IMR-90 (cell line): ENCODE data around the gene SGK2. TPM values are rescaled to one million over a fixed set of nuclear protein-coding genes. Genes with fewer than 3 reads are reported as not detected.

Experiments used
- ATAC-seq: fragments of 200-7000 bp; cut with Tn5 transposase; 2 replicates; pipeline ENCODE4 v1.9.1; 2020; ENCODE audit warnings: low read depth, mild to moderate bottlenecking, moderate library complexity
- BruUV-seq: library from RNA; stranded (reverse); fragments of 400-500 nt; replicated peaks from 2 replicates; lab custom pipeline; 2021; lab: Mats Ljungman, UMichigan
- CTCF ChIA-PET: fragments of 300-600 bp; formaldehyde crosslinking; extraction: SDS; loops from one replicate; lab custom pipeline; 2021; ENCODE audit warnings: antibody characterized with exemption; lab: Yijun Ruan, JAX
- POLR2A ChIA-PET: fragments of 300-600 bp; sonication (Branson Sonifier 250); formaldehyde crosslinking; loops from one replicate; lab custom pipeline; 2022; ENCODE audit warnings: antibody characterized with exemption; ENCODE audit not compliant: unreplicated experiment; lab: Charles Lee
- DNase-seq: peaks from one replicate; pipeline ENCODE4 v3.0.0; 2013
- H2AFZ ChIP-seq: replicated peaks from 2 replicates; pipeline ENCODE3; 2013; ENCODE audit warnings: low read length, mild to moderate bottlenecking; ENCODE audit not compliant: poor library complexity
- H2AK5ac ChIP-seq: 2 replicates; pipeline ENCODE4 v1.6.1; 2013; ENCODE audit warnings: low read depth, low read length, inconsistent platforms
- H2AK9ac ChIP-seq: replicated peaks from 2 replicates; pipeline ENCODE3; 2013; ENCODE audit warnings: mild to moderate bottlenecking, low read depth, low read length, moderate library complexity; ENCODE audit not compliant: poor library complexity
- H2BK120ac ChIP-seq: 2 replicates; pipeline ENCODE4 v1.6.1; 2013; ENCODE audit warnings: low read depth, low read length, inconsistent platforms
- H2BK15ac ChIP-seq: 3 replicates; pipeline ENCODE4 v1.6.1; 2013; ENCODE audit warnings: low read depth, low read length, inconsistent platforms
- H2BK20ac ChIP-seq: 2 replicates; pipeline ENCODE4 v1.6.1; 2013; ENCODE audit warnings: low read depth, mild to moderate bottlenecking, inconsistent platforms, low read length, moderate library complexity
- H2BK5ac ChIP-seq: 2 replicates; pipeline ENCODE4 v1.6.1; 2013; ENCODE audit warnings: mild to moderate bottlenecking, low read depth, low read length, inconsistent platforms; ENCODE audit not compliant: poor library complexity, severe bottlenecking
- H3K14ac ChIP-seq: replicated peaks from 2 replicates; pipeline ENCODE4 v1.6.1; 2013; ENCODE audit warnings: low read depth, low read length, inconsistent platforms
- H3K18ac ChIP-seq: 2 replicates; pipeline ENCODE4 v1.6.1; 2013; ENCODE audit warnings: low read depth, low read length, control low read depth
- H3K23ac ChIP-seq: 2 replicates; pipeline ENCODE4 v1.6.1; 2013; ENCODE audit warnings: low read depth, low read length, inconsistent platforms
- H3K27ac ChIP-seq: 2 replicates; pipeline ENCODE4 v1.5.1; 2013; ENCODE audit warnings: mild to moderate bottlenecking, control low read depth, low read length; ENCODE audit not compliant: insufficient read depth
- H3K27me3 ChIP-seq: 2 replicates; pipeline ENCODE4 v1.6.1; 2013; ENCODE audit warnings: low read length; ENCODE audit not compliant: control insufficient read depth, insufficient read depth
- H3K36me3 ChIP-seq: 2 replicates; pipeline ENCODE4 v1.6.1; 2013; ENCODE audit warnings: low read length, mixed read lengths; ENCODE audit not compliant: control insufficient read depth, insufficient read depth
- H3K4ac ChIP-seq: 2 replicates; pipeline ENCODE4 v1.6.1; 2013; ENCODE audit warnings: low read depth, low read length, inconsistent platforms
- H3K4me1 ChIP-seq: 2 replicates; pipeline ENCODE4 v1.6.1; 2013; ENCODE audit warnings: low read length, mixed read lengths; ENCODE audit not compliant: control insufficient read depth, insufficient read depth
- H3K4me2 ChIP-seq: 2 replicates; pipeline ENCODE4 v1.6.1; 2013; ENCODE audit warnings: low read depth, mild to moderate bottlenecking, control low read depth, low read length, moderate library complexity
- H3K4me3 ChIP-seq: 2 replicates; pipeline ENCODE4 v1.5.1; 2013; ENCODE audit warnings: low read depth, mild to moderate bottlenecking, control low read depth, low read length, moderate library complexity; ENCODE audit not compliant: insufficient read depth
- H3K56ac ChIP-seq: 2 replicates; pipeline ENCODE4 v1.6.1; 2013; ENCODE audit warnings: low read length, inconsistent platforms; ENCODE audit not compliant: insufficient read depth; ENCODE audit errors: extremely low read depth
- H3K79me1 ChIP-seq, 2 experiments: 2 replicates each; pipeline ENCODE4 v1.6.1; 2013; ENCODE audit warnings: low read length in 2 of 2, inconsistent platforms in 1 of 2, low read depth in 1 of 2
- H3K9ac ChIP-seq: 2 replicates; pipeline ENCODE4 v1.6.1; 2013; ENCODE audit warnings: low read depth, low read length, control low read depth
- H3K9me1 ChIP-seq: 2 replicates; pipeline ENCODE4 v1.6.1; 2013; ENCODE audit warnings: low read length, inconsistent platforms; ENCODE audit not compliant: insufficient read depth
- H3K9me3 ChIP-seq: 2 replicates; pipeline ENCODE4 v1.6.1; 2013; ENCODE audit warnings: low read length; ENCODE audit not compliant: control insufficient read depth, insufficient read depth
- H4K20me1 ChIP-seq: 2 replicates; pipeline ENCODE4 v1.6.1; 2013; ENCODE audit warnings: low read length, inconsistent platforms; ENCODE audit not compliant: insufficient read depth
- H4K5ac ChIP-seq: 2 replicates; pipeline ENCODE4 v1.6.1; 2013; ENCODE audit warnings: mild to moderate bottlenecking, low read depth, low read length, control low read depth
- H4K8ac ChIP-seq, 2 experiments: 2 replicates each; pipeline ENCODE4 v1.6.1; 2013; ENCODE audit warnings: low read depth in 2 of 2, low read length in 2 of 2, control low read depth in 1 of 2, inconsistent platforms in 1 of 2
- H4K91ac ChIP-seq: 2 replicates; pipeline ENCODE4 v1.6.1; 2013; ENCODE audit warnings: low read depth, low read length, inconsistent platforms; ENCODE audit not compliant: insufficient read depth
- BHLHE40 ChIP-seq: fragments of 150-350 bp; IDR thresholded peaks from 2 replicates; pipeline ENCODE4 v1.6.1; 2016; ENCODE audit warnings: mild to moderate bottlenecking, low read depth, low read length
- CTCF ChIP-seq: conservative IDR thresholded peaks from 2 replicates; pipeline ENCODE4 v1.5.1; 2012; ENCODE audit warnings: mild to moderate bottlenecking, low read depth, low read length, improper control_type of control experiment
- ELK1 ChIP-seq: fragments of 150-350 bp; IDR thresholded peaks from 2 replicates; pipeline ENCODE4 v1.6.1; 2016; ENCODE audit warnings: low read depth, mild to moderate bottlenecking, low read length, moderate library complexity, borderline replicate concordance
- MAFK ChIP-seq: IDR thresholded peaks from 2 replicates; pipeline ENCODE4 v1.6.1; 2012; ENCODE audit warnings: low read depth, low read length, improper control_type of control experiment
- MAZ ChIP-seq: IDR thresholded peaks from 2 replicates; pipeline ENCODE4 v1.6.1; 2012; ENCODE audit warnings: low read depth, mild to moderate bottlenecking, low read length, improper control_type of control experiment, moderate library complexity, borderline replicate concordance
- NFE2L2 ChIP-seq: fragments of 150-350 bp; IDR thresholded peaks from 2 replicates; pipeline ENCODE4 v1.6.1; 2016; ENCODE audit warnings: low read depth, mild to moderate bottlenecking, low read length
- RCOR1 ChIP-seq: IDR thresholded peaks from 2 replicates; pipeline ENCODE4 v1.6.1; 2012; ENCODE audit warnings: mild to moderate bottlenecking, low read length, improper control_type of control experiment; ENCODE audit not compliant: insufficient replicate concordance
- RFX5 ChIP-seq: IDR thresholded peaks from 2 replicates; pipeline ENCODE4 v1.8.0; 2012; ENCODE audit warnings: low read depth, mild to moderate bottlenecking, low read length, moderate library complexity
- SMC3 ChIP-seq: fragments of 150-350 bp; IDR thresholded peaks from 2 replicates; pipeline ENCODE4 v1.6.1; 2016; ENCODE audit warnings: low read depth, mild to moderate bottlenecking, antibody characterized with exemption, low read length, moderate library complexity
- USF2 ChIP-seq: fragments of 150-350 bp; IDR thresholded peaks from 2 replicates; pipeline ENCODE4 v1.6.1; 2017; ENCODE audit warnings: mild to moderate bottlenecking, antibody characterized with exemption, low read length, low read depth
- WGBS, 2 experiments: methylation state at CpG; one replicate each; pipeline versions ENCODE4 v1.1.5 to v1.1.7; 2013; ENCODE audit warnings: missing lambda C conversion rate in 2 of 2; ENCODE audit not compliant: insufficient read length in 1 of 2; ENCODE audit errors: extremely low coverage in 2 of 2; 5-methylcytosine and 5-hydroxymethylcytosine counted together
- dilution Hi-C: fragments of 300-500 bp; cut with HindIII; formaldehyde crosslinking; loops from one replicate; pipeline ENCODE4 v1.14.3; 2018; ENCODE audit warnings: low sequenced_read_pairs; ENCODE audit not compliant: unreplicated experiment
- in situ Hi-C: fragments of 300-500 bp; cut with MboI; formaldehyde crosslinking; loops from 3 replicates; pipeline ENCODE4 v1.14.3; 2019; ENCODE audit warnings: low sequenced_read_pairs, inconsistent platforms, mixed read lengths
- intact Hi-C: fragments of 100-400 bp; cut with micrococcal nuclease; formaldehyde crosslinking; loops from 2 replicates; pipeline ENCODE4 v1.10.0; 2022
- polyA plus RNA-seq, 3 experiments: library from polyadenylated mRNA; depleted of rRNA; stranded (reverse); fragments of >200 nt; gene quantifications; 2 replicates each; pipeline ENCODE4 v1.2.3, GENCODE V29; 2012; ENCODE audit warnings: low replicate concordance in 1 of 3
- total RNA-seq: library from RNA; depleted of rRNA; stranded (reverse); fragments of >200 nt; gene quantifications from 2 replicates; pipeline ENCODE4 v1.2.3, GENCODE V29; 2012

SGK2 gene
- total and polyA plus RNA-seq, 2 of the 4 experiments (the other 2 are of a cell fraction), result under 0.01 to 0.10 TPM

GRCh38 chr20:43513931-43514647 lies 44.7 kb upstream of the SGK2 start (continued):
- TF ChIP-seq MAZ (peak; percentile 53; the same call in 1 of the 2 replicates), MAFK (no peak), NFE2L2 (no peak)

GRCh38 chr20:43514648-43514999 lies 44.2 kb upstream of the SGK2 start:
- peak; percentile 41 for ATAC-seq
- 49% methylated on average over 11 of the region's 27 CpGs; no CpG with 5 or more reads in 1 of the 2 experiments for WGBS, 2 experiments
- H4K5ac ChIP-seq, result no peak overlapping the region; the same call in 1 of the 2 replicates
- H3K79me1 ChIP-seq, result peaks cover 0 to 9% of the 10 kb centered on the region in 2 experiments; a peak in 2 of 4 replicates
- 0 out of 2 replicates have a peak, but pooled peaks cover 4% of the 10 kb centered on the region for H3K4me1 ChIP-seq
- no peak overlapping the region for H2BK20ac ChIP-seq
- H3K4ac ChIP-seq, result peak overlapping the region; percentile 35; the same call in 1 of the 2 replicates
- no peak overlapping the region for H2BK120ac ChIP-seq
- no peaks in the 10 kb centered on the region for H3K27me3 ChIP-seq
- TF ChIP-seq BHLHE40 (no peak), CTCF (no peak), ELK1 (no peak), SMC3 (no peak), USF2 (no peak), MAFK (no peak), MAZ (no peak), RCOR1 (no peak), RFX5 (no peak)
- in situ Hi-C loops, result no loop called here
- DNase-seq, result no peak
- peak overlapping the region in 1 of 2 experiments; percentile 31; a peak in 1 of 4 replicates for H4K8ac ChIP-seq
- intact Hi-C loops, result loop anchor here (2.0 kb wide), 1 partner anchor 56 kb away; no protein-coding TSS in a partner anchor
- no peak overlapping the region for H3K23ac ChIP-seq
- no peak overlapping the region for H2AK5ac ChIP-seq
- H4K20me1 ChIP-seq, result no peaks in the 10 kb centered on the region
- BruUV-seq, result no TSS peak
- H3K9me3 ChIP-seq, result no peaks in the 10 kb centered on the region
- H3K18ac ChIP-seq, result no peak overlapping the region
- H3K4me3 ChIP-seq, result peak overlapping the region; percentile 92
- ChIA-PET POLR2A (interaction anchor here (0.9 kb wide), 1 partner anchor 11 kb away, joined by 3 read pairs; no protein-coding TSS in a partner anchor), CTCF (interaction anchor here (0.8 kb wide), 1 partner anchor 17 kb away, joined by 3 read pairs; no protein-coding TSS in a partner anchor)
- peak overlapping the region; percentile 88 for H3K4me2 ChIP-seq
- peak overlapping the region; percentile 56 for H2BK5ac ChIP-seq
- peak overlapping the region; percentile 54; the same call in 1 of the 2 replicates for H3K9ac ChIP-seq
- no peak overlapping the region for H3K56ac ChIP-seq
- no peak overlapping the region for H2BK15ac ChIP-seq
- no peak overlapping the region; the same call in 1 of the 2 replicates for H3K14ac ChIP-seq
- H2AFZ ChIP-seq, result peak overlapping the region; percentile 96
- dilution Hi-C loops, result no loop called here
- peaks cover 5% of the 10 kb centered on the region for H3K9me1 ChIP-seq
- H2AK9ac ChIP-seq, result peak overlapping the region; percentile 91
- H4K91ac ChIP-seq, result peak overlapping the region; percentile 47; the same call in 1 of the 2 replicates
- H3K36me3 ChIP-seq, result no peaks in the 10 kb centered on the region
- peak overlapping the region; percentile 52 for H3K27ac ChIP-seq
